ENCODE results near the gene LDAH.

GRCh38 chr2:20689428-20690264 is 133.3 kb downstream of the LDAH start:
- TF ChIP-seq TARDBP (IDR thresholded peaks at IDR 0.05) (no peak), SP1 (IDR thresholded peaks at IDR 0.05) (no peak), ELF4 (IDR thresholded peaks at IDR 0.05) (no peak), ARNT (IDR thresholded peaks at IDR 0.05) (no peak), ZNF384 (IDR thresholded peaks at IDR 0.05) (no peak), SUZ12 (IDR thresholded peaks at IDR 0.05) (no peak), FOXA1 (IDR thresholded peaks at IDR 0.05) (no peak), L3MBTL2 (conservative IDR thresholded peaks at IDR 0.05) (no peak), BHLHE40 (IDR thresholded peaks at IDR 0.05; ENCODE audit: borderline replicate concordance) (no peak), FOXM1 (IDR thresholded peaks at IDR 0.05; ENCODE audit: borderline replicate concordance) (no peak), LEF1 (IDR thresholded peaks at IDR 0.05; ENCODE audit: borderline replicate concordance) (no peak), HDGF (IDR thresholded peaks at IDR 0.05; ENCODE audit: borderline replicate concordance) (no peak), PKNOX1 (IDR thresholded peaks at IDR 0.05) (no peak), FOXK2 (IDR thresholded peaks at IDR 0.05) (no peak)

All from HEK293T (cell line).